GM12878 (cell line): ENCODE measurements around the gene FAM222A. TPM values are rescaled to one million over a fixed set of nuclear protein-coding genes. Genes with fewer than 3 reads are reported as not detected.

ENCODE experiments used
- CBX3 ChIP-seq: fragments of 200-600 bp; sonication (generic); IDR thresholded peaks from 2 replicates; pipeline ENCODE4 v1.6.1; 2016; ENCODE audit warnings: low read depth, borderline replicate concordance
- HDGF ChIP-seq: fragments of 450-650 bp; IDR thresholded peaks from 2 replicates; pipeline ENCODE4 v1.6.1; 2016; ENCODE audit warnings: antibody characterized with exemption
- IKZF1 ChIP-seq: fragments of 450-650 bp; conservative IDR thresholded peaks from 2 replicates; pipeline ENCODE4 v1.6.1; 2017; ENCODE audit warnings: antibody characterized with exemption, mild to moderate bottlenecking
- NFXL1 ChIP-seq: fragments of 450-650 bp; IDR thresholded peaks from 2 replicates; pipeline ENCODE4 v1.6.1; 2017; ENCODE audit warnings: antibody characterized with exemption, mild to moderate bottlenecking, borderline replicate concordance
- NRF1 ChIP-seq: conservative IDR thresholded peaks from 2 replicates; pipeline ENCODE4 v1.6.1; 2011; ENCODE audit warnings: mild to moderate bottlenecking, low read depth, low read length, improper control_type of control experiment
- POU2F2 ChIP-seq: IDR thresholded peaks from 3 replicates; pipeline ENCODE4 v1.6.1; 2011; ENCODE audit warnings: low read depth, mild to moderate bottlenecking, low read length, borderline replicate concordance
- RAD51 ChIP-seq: fragments of 450-650 bp; IDR thresholded peaks from 2 replicates; pipeline ENCODE4 v1.6.1; 2016; ENCODE audit warnings: moderate library complexity, mild to moderate bottlenecking, inconsistent platforms
- SMC3 ChIP-seq: IDR thresholded peaks from 2 replicates; pipeline ENCODE4 v1.6.1; 2011; ENCODE audit warnings: low read length, improper control_type of control experiment, borderline replicate concordance
- SREBF2 ChIP-seq: IDR thresholded peaks from 2 replicates; pipeline ENCODE4 v1.6.1; 2012; ENCODE audit warnings: mild to moderate bottlenecking, low read length
- ZBTB4 ChIP-seq: fragments of 450-650 bp; formaldehyde crosslinking; IDR thresholded peaks from 2 replicates; pipeline ENCODE4 v1.4.0; 2022; ENCODE audit warnings: mild to moderate bottlenecking, moderate library complexity
- ZNF622 ChIP-seq: fragments of 450-650 bp; IDR thresholded peaks from 2 replicates; pipeline ENCODE4 v1.6.1; 2017; ENCODE audit warnings: mild to moderate bottlenecking, inconsistent platforms
- polyA plus RNA-seq, 11 experiments: library from polyadenylated mRNA; depleted of rRNA in 4 of 11; unstranded in 6 of 11; stranded (reverse) in 5 of 11; fragments of >200 nt; fragmentation: Nextera tagmentation in 4 of 11; fragmentation: Illumina TruSeq in 1 of 11; extraction: Ambion mirVana in 4 of 11; extraction: Trizol in 1 of 11; gene quantifications; 1 replicate in 1 of 11; 2 replicates in 10 of 11; pipeline versions ENCODE4 v1.2.1 to v1.2.3, GENCODE V29; 2011 to 2016; ENCODE audit warnings: inconsistent platforms in 2 of 11, missing spikeins in 2 of 11, low read depth in 1 of 11
- total RNA-seq, 4 experiments: library from RNA; depleted of rRNA in 3 of 4; stranded (reverse); fragments of >200 nt in 3 of 4; fragmentation: Illumina TruSeq in 1 of 4; extraction: Trizol in 1 of 4; gene quantifications; 2 replicates each; pipeline versions ENCODE4 v1.2.1 to v1.2.3, GENCODE V29; 2013 to 2021
- TF ChIP-seq, protein P1 (sequence below): fragments of 150-350 bp; IDR thresholded peaks from 2 replicates; pipeline ENCODE4 v1.6.1; 2016; ENCODE audit warnings: low read depth, low read length

FAM222A gene
- total and polyA plus RNA-seq, 10 of the 15 experiments (the other 5 are each of a cell fraction or from before 2014, with no cell fraction given), result 0.04 to 0.49 (median 0.14) TPM; not detected in 3

- no peak for TF ChIP-seq ZBTB4 (CRISPR knock-in tag)
- no peak for TF ChIP-seq IKZF1
- no peak for TF ChIP-seq POU2F2
- no peak for TF ChIP-seq RAD51
- TF ChIP-seq NRF1, result no peak
- TF ChIP-seq, protein P1, sequence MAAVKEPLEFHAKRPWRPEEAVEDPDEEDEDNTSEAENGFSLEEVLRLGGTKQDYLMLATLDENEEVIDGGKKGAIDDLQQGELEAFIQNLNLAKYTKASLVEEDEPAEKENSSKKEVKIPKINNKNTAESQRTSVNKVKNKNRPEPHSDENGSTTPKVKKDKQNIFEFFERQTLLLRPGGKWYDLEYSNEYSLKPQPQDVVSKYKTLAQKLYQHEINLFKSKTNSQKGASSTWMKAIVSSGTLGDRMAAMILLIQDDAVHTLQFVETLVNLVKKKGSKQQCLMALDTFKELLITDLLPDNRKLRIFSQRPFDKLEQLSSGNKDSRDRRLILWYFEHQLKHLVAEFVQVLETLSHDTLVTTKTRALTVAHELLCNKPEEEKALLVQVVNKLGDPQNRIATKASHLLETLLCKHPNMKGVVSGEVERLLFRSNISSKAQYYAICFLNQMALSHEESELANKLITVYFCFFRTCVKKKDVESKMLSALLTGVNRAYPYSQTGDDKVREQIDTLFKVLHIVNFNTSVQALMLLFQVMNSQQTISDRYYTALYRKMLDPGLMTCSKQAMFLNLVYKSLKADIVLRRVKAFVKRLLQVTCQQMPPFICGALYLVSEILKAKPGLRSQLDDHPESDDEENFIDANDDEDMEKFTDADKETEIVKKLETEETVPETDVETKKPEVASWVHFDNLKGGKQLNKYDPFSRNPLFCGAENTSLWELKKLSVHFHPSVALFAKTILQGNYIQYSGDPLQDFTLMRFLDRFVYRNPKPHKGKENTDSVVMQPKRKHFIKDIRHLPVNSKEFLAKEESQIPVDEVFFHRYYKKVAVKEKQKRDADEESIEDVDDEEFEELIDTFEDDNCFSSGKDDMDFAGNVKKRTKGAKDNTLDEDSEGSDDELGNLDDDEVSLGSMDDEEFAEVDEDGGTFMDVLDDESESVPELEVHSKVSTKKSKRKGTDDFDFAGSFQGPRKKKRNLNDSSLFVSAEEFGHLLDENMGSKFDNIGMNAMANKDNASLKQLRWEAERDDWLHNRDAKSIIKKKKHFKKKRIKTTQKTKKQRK, result no peak
- no peak for TF ChIP-seq SREBF2
- no peak for TF ChIP-seq HDGF
- TF ChIP-seq NFXL1, result no peak
- TF ChIP-seq SMC3, result no peak
- no peak for TF ChIP-seq CBX3
- TF ChIP-seq ZNF622, result no peak
Observed at GRCh38 chr12:109732321-109733305, 19.0 kb downstream of the FAM222A start (continued).
